Measurements from ENCODE around the gene GRIN3A.

DNA sequence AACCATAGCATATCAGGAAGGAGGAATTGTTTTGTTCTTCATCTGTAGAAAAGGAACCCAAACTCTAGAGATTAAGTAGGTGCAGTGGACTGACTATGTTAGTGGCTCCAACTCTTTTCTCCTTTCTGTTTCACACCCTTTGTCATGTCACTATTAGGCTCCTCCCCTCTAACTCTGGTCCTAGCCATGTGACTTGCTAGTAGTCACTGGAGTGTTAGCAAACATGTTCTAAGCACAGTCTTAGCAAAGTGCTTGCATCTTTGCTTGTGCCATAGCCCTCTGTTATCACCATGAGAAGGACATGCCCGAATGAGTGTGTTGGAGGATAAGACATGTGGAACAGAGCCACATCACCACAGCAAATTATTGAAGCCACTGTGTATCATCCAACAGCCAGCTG, 88.3 kb downstream of the GRIN3A start:
- no peak for TF ChIP-seq ZNF274 (IDR thresholded peaks at IDR 0.05; ENCODE audit: low read depth, low read length)
- no peak for TF ChIP-seq YY1 (IDR thresholded peaks at IDR 0.05; ENCODE audit: insufficient read depth, insufficient read length)
- TF ChIP-seq SUZ12 (IDR thresholded peaks at IDR 0.05; ENCODE audit: extremely low read depth, insufficient read depth, insufficient read length), result no peak

All from NT2/D1 (cell line).